Upper lobe of left lung (tissue), 4 donors: ENCODE results near the gene CHST11.

Experiments
- CTCF ChIP-seq, 6 experiments: fragments of 450-650 bp in 4 of 6; fragments of 200-600 bp in 2 of 6; sonication (generic) in 2 of 6; IDR thresholded peaks; one replicate each; pipeline ENCODE4 v1.5.1; 2016 to 2019; ENCODE audit warnings: antibody characterized with exemption in 6 of 6
- POLR2A ChIP-seq, 4 donors: fragments of 450-650 bp; IDR thresholded peaks; one replicate each; pipeline ENCODE4 v1.5.1; 2016 to 2017; ENCODE audit warnings: antibody characterized with exemption in 4 of 4, mild to moderate bottlenecking in 2 of 4

GRCh38 chr12:104501660-104502059, 44.9 kb downstream of the CHST11 start:
- no peak for TF ChIP-seq CTCF (IDR thresholded peaks at IDR 0.05)
- no peak for TF ChIP-seq POLR2A (IDR thresholded peaks at IDR 0.05)
